ENCODE measurements around the gene NCAM2. TPM values are rescaled to one million over a fixed set of nuclear protein-coding genes. Genes with fewer than 3 reads are reported as not detected.

The NCAM2 gene
- polyA plus RNA-seq, 3 donors = not detected

DNA sequence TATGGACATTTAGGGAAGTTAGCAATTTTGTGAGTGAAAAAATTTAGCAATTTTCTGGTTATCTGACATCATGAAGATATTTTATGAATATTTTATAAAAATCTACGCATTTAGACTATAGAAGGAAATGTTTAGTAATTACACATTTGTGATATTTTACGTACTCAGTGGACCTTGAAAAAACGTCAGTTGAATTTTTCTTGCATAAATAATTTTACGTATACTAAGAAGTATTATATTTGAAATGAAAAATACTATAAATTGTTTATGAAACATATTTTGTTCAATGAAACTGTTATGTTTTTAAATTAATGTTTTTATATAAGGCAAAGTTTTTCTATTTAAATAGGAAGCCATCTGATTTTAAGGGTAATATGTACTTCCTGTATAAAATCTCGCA lies 462.8 kb downstream of the NCAM2 start:
- H3K27me3 ChIP-seq (ENCODE audit: control insufficient read depth in 2 of 2, insufficient read depth in 2 of 2, low read length in 2 of 2) = no peaks in the 10 kb centered on the region
- no CpG with 5 or more reads among the region's 5 CpGs for WGBS (ENCODE audit: insufficient coverage)
- no peak overlapping the region for H2AFZ ChIP-seq (ENCODE audit: insufficient read depth, low read depth, low read length, poor library complexity, severe bottlenecking)
- Mint-ChIP-seq H3K4me3 (no peak overlapping the region), H3K4me1 (no peaks in the 10 kb centered on the region), H3K27ac (no peak overlapping the region), H3K27me3 (ENCODE audit: low read depth in 3 of 3) (no peaks in the 10 kb centered on the region), H3K36me3 (no peaks in the 10 kb centered on the region), H3K9me3 (peaks cover 1 to 11% (median 5%) of the 10 kb centered on the region in 7 donors)
- H4K20me1 ChIP-seq (ENCODE audit: insufficient read depth, low read length) = no peaks in the 10 kb centered on the region
- no peak overlapping the region for H3K27ac ChIP-seq (ENCODE audit: low read depth in 1 of 2, low read length in 2 of 2)
- H3K36me3 ChIP-seq (replicated peaks in 1 of 2; ENCODE audit: control insufficient read depth in 1 of 2, insufficient read depth in 2 of 2, low read length in 2 of 2) = no peaks in the 10 kb centered on the region
- H3K4me2 ChIP-seq (replicated peaks; ENCODE audit: extremely low read depth, low read length, poor library complexity, severe bottlenecking) = no peak overlapping the region
- intact Hi-C loops (cut with micrococcal nuclease) = no loop called here
- no peak overlapping the region for H3K4me3 ChIP-seq (replicated peaks in 1 of 3; ENCODE audit: low read depth in 2 of 3, low read length in 3 of 3)
- TF ChIP-seq, protein P1, sequence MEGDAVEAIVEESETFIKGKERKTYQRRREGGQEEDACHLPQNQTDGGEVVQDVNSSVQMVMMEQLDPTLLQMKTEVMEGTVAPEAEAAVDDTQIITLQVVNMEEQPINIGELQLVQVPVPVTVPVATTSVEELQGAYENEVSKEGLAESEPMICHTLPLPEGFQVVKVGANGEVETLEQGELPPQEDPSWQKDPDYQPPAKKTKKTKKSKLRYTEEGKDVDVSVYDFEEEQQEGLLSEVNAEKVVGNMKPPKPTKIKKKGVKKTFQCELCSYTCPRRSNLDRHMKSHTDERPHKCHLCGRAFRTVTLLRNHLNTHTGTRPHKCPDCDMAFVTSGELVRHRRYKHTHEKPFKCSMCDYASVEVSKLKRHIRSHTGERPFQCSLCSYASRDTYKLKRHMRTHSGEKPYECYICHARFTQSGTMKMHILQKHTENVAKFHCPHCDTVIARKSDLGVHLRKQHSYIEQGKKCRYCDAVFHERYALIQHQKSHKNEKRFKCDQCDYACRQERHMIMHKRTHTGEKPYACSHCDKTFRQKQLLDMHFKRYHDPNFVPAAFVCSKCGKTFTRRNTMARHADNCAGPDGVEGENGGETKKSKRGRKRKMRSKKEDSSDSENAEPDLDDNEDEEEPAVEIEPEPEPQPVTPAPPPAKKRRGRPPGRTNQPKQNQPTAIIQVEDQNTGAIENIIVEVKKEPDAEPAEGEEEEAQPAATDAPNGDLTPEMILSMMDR (IDR thresholded peaks at IDR 0.05) = no peak
- no peaks in the 10 kb centered on the region for H3K4me1 ChIP-seq (ENCODE audit: control insufficient read depth in 1 of 2, insufficient read depth in 2 of 2, low read length in 2 of 2)
- H3K79me2 ChIP-seq (ENCODE audit: insufficient read depth, low read length) = no peaks in the 10 kb centered on the region
- H3K9ac ChIP-seq (ENCODE audit: insufficient read depth, low read length, poor library complexity, severe bottlenecking) = no peak overlapping the region
- DNase-seq = no peak
- peaks cover 4 to 6% of the 10 kb centered on the region in 2 donors for H3K9me3 ChIP-seq (replicated peaks in 1 of 2; ENCODE audit: control insufficient read depth in 1 of 2, insufficient read depth in 1 of 2, low read length in 2 of 2)

DNA sequence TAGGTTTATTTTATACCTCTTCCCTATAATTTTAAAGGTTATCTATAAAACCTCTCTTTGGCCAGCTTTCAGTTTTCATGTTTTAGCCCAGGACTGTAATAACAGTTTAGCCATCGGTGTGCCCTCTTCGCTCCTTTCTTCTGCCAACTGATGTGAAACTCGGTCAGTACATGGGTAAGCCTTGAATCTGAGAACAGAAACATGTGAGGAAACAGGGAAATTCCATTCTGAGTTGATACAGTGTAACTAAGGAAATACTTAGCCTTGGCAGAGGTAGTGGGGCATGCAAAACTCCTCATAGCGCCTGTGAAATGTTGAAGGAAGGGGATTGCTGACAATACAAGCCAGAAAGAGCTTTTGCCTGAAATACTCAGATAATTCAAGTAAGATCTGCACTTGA lies 465.2 kb downstream of the NCAM2 start:
- Histone ChIP-seq H3K27me3 (ENCODE audit: control insufficient read depth in 2 of 2, insufficient read depth in 2 of 2, low read length in 2 of 2) (no peaks in the 10 kb centered on the region), H3K9me3 (replicated peaks in 1 of 2; ENCODE audit: control insufficient read depth in 1 of 2, insufficient read depth in 1 of 2, low read length in 2 of 2) (peaks cover 0 to under 1% of the 10 kb centered on the region in 2 donors), H3K36me3 (replicated peaks in 1 of 2; ENCODE audit: control insufficient read depth in 1 of 2, insufficient read depth in 2 of 2, low read length in 2 of 2) (no peaks in the 10 kb centered on the region), H2AFZ (ENCODE audit: insufficient read depth, low read depth, low read length, poor library complexity, severe bottlenecking) (no peak overlapping the region), H3K9ac (ENCODE audit: insufficient read depth, low read length, poor library complexity, severe bottlenecking) (no peak overlapping the region), H3K4me2 (replicated peaks; ENCODE audit: extremely low read depth, low read length, poor library complexity, severe bottlenecking) (no peak overlapping the region), H3K27ac (ENCODE audit: low read depth in 1 of 2, low read length in 2 of 2) (no peak overlapping the region), H4K20me1 (ENCODE audit: insufficient read depth, low read length) (no peaks in the 10 kb centered on the region), H3K4me3 (replicated peaks in 1 of 3; ENCODE audit: low read depth in 2 of 3, low read length in 3 of 3) (no peak overlapping the region), H3K79me2 (ENCODE audit: insufficient read depth, low read length) (no peaks in the 10 kb centered on the region), H3K4me1 (ENCODE audit: control insufficient read depth in 1 of 2, insufficient read depth in 2 of 2, low read length in 2 of 2) (no peaks in the 10 kb centered on the region)
- no peak overlapping the region for H3K4me3 Mint-ChIP-seq
- no peak for DNase-seq
- H3K27me3 Mint-ChIP-seq (ENCODE audit: low read depth in 3 of 3) = no peaks in the 10 kb centered on the region
- no peak overlapping the region for H3K27ac Mint-ChIP-seq
- TF ChIP-seq, protein P1 (IDR thresholded peaks at IDR 0.05) = no peak
- no CpG with 5 or more reads among the region's 4 CpGs for WGBS (ENCODE audit: insufficient coverage)
- peaks cover 0 to 3% (median 2%) of the 10 kb centered on the region in 7 donors for H3K9me3 Mint-ChIP-seq
- intact Hi-C loops (cut with micrococcal nuclease) = no loop called here
- no peaks in the 10 kb centered on the region for H3K4me1 Mint-ChIP-seq
- no peaks in the 10 kb centered on the region for H3K36me3 Mint-ChIP-seq

Data from CD14-positive monocyte (primary cell).